ENCODE data around the gene C20orf144.
A peak's percentile ranks its signal among the peaks of the same experiment; 100 is the strongest.

C20orf144 gene

DNA sequence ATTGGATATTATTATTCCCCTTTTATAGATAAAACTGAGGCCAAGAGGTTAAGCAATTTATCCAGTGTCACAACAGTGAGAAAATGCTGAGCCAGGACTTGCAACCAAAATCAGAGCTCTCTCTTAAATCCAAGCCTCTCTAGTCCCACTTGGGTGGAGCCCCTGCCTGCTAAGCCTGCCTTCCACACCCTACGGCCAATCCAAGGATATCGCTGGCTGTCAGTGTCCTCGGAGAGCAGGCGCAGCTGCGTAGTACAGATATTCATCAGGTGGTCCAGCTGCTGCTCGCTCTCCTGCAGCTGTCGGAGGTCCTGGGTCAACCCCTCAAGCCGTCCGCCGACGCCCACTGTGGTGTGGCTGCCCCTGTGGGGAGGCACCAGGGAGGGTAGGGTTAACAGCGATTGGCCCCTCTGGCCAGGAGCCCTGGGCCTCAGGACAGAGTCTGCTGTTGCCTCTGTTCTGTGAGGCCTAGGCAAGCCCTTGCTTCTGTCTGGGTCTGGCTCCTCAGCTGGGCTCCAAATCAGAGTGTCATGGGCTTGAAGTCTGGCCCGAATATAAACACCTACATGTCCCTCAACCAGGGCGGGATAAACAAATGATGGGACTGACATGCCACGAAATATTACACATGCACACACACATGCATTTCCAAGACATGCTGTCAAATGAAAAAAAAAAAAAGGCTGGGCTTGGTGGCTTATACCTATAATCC lies 16.0 kb downstream of the C20orf144 start:
- DNase-seq, result no peak

- DNase-seq, result no peak
Observed at GRCh38 chr20:33679758-33680485, 17.8 kb downstream of the C20orf144 start.

- DNase-seq, result no peak
Observed at GRCh38 chr20:33680686-33681085, 18.6 kb downstream of the C20orf144 start.

DNA sequence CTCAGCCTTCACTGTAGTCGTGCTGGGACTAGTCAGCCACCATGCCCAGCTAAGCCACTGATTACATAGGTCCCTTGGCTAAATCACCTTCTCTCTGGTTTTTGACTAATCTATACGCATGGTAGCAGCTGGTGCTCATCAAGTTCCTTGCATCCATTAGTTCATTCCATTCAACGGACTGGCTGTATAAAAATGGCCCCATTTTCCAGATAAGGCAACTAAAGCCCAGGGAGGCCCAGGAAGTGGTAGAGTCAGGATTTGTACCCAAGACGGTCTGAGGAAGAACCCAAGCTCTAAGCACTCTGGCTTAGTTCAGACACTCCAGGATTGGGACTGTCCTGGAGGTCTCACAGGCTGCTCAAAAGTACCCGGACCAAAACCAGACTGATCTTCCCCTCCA lies 19.2 kb downstream of the C20orf144 start:
- DNase-seq, result no peak

DNA sequence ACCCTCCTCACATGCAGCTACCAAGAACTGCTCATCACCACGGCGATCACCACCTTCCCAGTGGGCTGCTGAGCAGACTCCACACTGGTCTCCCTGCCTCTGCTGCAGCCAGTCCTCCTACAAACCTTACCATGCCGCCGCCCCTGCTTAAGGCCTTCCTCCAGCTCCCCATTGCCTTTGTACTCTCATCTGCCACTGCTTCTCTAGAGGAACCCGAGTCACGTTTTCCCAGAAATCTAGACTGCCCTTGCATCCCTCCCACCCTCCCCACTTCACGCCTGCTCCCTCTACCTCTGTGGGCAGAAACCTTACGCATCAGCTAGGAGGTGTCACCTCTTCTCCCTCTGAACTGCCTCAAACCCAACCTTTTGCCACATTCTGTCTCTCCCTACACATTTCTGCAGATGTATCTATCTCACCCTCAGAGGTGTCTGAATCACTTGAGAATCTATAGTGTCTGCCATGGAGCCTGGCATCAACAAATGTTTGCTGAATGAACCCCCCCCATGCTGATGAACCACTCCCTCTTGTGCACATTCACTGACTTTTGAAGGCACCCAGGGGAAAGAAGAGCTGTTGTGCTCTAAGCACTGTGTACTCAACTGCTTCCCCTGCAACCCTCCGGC lies 19.7 kb downstream of the C20orf144 start:
- no peak for DNase-seq

GRCh38 chr20:33684533-33685327 lies 22.6 kb downstream of the C20orf144 start:
- no peak for DNase-seq

DNA sequence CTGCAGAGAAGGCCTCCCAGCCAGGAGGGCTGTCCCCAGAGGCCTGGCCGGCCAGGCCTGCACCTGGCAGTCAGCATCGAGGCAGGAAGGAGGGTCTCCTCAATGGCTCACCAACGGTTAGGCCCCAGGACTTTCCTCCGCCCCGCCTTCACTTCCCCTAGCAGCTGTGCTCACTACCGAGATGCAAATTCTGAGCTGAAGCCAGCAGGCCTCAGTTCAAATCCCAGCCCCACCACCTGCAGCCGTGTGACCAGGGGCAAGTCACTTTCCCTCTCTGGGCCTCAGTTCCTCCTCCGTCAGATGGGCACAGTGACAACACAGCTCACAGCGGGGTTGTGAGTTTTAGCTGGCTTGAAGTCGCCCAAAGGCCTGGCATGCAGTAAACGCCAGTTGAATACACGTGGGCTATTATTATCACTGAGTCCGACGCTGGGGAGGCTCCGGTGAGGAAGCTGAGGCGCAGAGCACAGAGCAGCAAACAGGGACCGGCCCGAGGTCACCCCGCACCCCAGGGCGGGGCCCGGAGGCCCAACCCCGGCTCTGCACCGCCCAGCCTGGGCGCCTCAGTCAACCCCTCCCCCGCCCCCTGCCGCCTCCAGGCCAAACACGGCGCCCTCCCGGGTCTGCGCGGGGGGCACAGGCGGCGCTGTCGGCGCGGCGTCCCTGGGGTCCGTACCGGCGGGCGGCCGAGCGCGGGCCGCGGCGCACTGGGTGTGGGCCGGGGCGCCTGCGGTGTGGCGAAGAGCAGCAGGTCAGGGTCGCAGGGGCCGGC lies 23.4 kb downstream of the C20orf144 start:
- DNase-seq, result no peak

DNA sequence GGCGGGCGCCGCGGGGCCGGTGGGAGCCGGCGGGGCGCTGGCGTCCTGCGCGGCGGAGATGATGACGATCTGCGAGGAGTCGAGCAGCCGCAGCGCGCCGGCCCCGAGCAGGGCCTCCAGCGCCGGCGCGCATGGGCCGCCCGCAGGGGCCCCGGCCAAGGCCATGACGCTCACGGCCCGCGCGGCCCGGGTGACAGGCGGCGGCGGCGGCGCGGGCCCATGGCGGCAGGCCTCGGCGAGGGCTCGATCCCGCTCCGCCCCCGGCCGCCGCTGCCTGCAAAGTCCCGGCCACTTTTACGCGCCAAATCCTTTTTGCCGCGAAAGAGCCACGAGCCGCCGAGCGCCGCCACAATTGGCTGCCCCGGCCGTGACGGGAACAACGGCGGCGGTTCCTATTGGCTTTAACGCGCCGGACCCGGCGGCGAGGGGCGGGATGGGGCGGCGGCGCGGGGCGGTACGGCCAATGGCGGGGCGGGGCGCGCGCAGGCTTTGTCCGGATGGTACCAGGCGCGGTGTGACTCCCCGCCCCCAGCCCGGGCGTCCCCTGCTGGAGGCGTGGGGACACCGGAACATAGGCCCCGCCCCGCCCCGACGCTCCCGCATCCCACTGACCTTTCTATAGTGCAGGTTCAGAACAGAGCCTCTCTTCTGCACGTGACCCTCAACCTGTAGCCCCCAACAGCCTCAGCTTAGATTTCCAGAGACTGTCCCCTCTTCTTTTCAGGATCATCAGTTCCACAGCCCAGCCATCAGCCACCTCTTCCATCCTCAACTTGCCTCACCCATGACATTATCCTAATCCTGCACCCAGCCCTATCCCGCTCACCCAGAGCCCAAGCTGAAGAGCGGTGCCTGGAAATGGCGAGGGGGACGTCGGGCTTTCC lies 24.2 kb downstream of the C20orf144 start, which contains the start of gene E2F1:
TSS of gene E2F1 (minus strand) at position 286 of the 884 bp plus-strand sequence. CDS start at position 165, 121 bp downstream.
- DNase-seq, result peak; percentile 84 to 94

DNA sequence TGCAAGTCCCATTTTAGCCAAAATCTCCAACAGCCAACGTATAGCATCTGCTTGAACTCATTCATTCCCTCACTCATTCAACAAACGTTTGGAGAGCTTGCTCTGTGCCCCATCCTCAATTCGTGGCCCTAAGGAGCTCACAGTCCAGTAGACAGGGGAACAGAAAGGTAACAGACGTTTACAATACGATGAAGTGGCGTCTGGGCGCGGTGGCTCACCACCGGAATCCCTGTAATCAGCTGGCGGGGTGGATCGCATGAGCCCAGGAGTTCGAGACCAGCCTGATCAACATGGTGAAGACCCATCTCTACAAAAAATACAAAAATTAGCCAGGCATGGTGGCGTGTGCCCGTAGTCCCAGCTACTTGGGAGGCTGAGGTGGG lies 24.8 kb downstream of the C20orf144 start:
- no peak for DNase-seq

- no peak for DNase-seq
Observed at GRCh38 chr20:33687370-33687915, 25.3 kb downstream of the C20orf144 start.

DNA sequence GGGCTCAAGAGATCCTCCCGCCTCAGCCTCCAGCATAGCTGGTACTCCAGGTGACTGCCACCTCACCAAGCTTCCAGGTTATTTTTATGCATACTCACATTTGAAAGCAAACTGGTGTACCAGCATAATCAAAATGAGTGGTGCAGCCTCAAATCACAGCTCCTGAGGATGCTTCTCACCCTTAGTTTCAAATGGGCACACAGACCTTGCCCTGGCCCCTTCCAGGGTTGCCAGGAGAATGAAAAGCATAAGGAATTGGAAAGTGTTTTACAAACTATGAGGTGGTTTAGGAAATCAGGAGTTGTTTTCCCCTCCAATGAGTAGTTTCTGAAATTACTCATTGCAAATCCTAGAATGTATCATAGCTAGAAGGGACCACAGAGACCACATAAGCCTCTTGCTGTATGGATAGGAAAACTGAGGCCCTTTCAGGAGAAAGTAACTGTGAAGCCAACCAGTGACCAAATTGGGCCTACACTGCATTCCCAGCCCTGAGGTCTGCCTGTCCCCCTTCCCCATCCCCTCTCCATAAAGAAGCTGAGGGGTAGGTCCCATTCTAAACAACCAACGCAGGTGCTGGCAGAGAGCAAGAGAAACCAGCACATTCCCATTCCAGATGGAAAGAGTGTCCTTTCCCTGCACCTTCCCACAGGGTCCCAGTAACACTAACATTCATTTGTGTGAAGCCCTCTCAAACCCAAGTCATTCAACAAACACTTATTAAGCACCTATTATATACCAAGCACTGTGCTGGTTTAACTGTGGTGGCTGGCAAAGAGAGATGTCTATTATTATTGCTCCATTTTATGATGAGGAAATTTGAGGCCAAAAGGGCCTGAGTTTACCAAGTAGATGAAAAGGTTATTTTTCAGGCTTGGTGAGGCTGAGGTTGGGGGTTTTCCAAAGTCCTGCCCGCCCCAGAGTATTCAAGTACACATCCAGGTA lies 26.1 kb downstream of the C20orf144 start:
- no peak for DNase-seq

DNA sequence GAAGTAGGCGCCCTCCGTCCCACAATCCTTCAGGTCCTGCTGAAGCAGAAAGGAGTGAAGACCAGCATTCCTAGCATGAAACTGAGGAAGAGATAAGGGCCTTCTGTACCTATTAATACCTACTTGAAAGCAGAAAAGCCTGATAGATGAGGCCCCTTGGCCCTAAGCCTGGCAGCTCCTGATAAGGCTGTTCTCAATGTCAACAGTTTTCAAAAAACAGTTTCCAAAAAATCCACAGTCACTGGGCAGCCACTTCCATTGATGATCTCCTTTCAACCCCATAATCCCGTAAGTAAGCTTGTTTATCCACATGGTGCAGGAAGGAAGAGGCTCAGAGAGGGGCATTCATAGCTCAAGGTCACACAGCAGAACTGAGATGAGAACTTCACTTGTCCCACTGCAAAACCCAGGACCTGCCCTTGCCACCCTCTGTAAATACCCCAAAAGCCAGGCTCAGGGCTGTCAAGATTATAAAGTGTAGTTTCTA lies 26.9 kb downstream of the C20orf144 start:
- DNase-seq, result no peak

- DNase-seq, result no peak
Observed at GRCh38 chr20:33689493-33689892, 27.4 kb downstream of the C20orf144 start.

DNA sequence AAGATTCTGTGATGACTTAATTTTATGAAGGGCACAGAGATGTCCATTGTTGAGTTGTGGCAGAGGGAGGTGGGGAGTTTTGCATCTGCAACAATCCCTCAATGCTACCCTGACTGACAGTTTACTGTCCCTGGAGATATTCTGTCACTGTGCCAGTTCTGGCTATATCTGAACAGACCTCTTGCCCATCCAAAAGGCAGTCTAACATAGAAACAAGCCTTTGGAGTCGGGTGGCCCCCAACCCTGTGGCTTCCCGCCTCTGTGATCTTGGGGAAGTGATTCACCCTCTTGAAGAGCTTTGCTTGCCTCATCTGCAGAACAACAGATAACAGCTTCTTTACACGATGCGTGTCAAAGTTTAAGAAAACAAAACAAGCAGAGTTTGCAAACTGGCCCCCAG lies 27.8 kb downstream of the C20orf144 start:
- DNase-seq, result no peak

- DNase-seq, result no peak
Observed at GRCh38 chr20:33693289-33693688, 31.2 kb downstream of the C20orf144 start.

GRCh38 chr20:33693741-33694638 lies 31.9 kb downstream of the C20orf144 start:
- DNase-seq, result no peak

GRCh38 chr20:33694639-33695012 lies 32.5 kb downstream of the C20orf144 start:
- no peak for DNase-seq

- no peak for DNase-seq
Observed at GRCh38 chr20:33696448-33696847, 34.3 kb downstream of the C20orf144 start.

GRCh38 chr20:33697129-33697528 lies 35.0 kb downstream of the C20orf144 start:
- DNase-seq, result no peak
